Stimulated activated CD8-positive, alpha-beta memory T cell treated with anti-CD3 and anti-CD28 coated beads, Interleukin-7, amount 100 ng/mL, for 48 hours (primary cell): ENCODE data around the gene ACSS2.

ENCODE experiments used
- DNase-seq, 2 donors: peaks; one replicate each; pipeline ENCODE4 v3.0.0-alpha.2; 2020; ENCODE audit warnings: low read depth in 1 of 2; ENCODE audit errors: extremely low read depth in 1 of 2

Gene ACSS2

GRCh38 chr20:34876406-34877282, at the start of gene ACSS2:
Gene ACSS2 (plus strand): TSS chr20:34876612. CDS start chr20:34876646, 34 bp downstream.
- peak; percentile 85 to 96 for DNase-seq

GRCh38 chr20:34829191-34829590, 47.2 kb upstream of the ACSS2 start:
- no peak for DNase-seq

- DNase-seq: no peak
These were observed 44.5 kb upstream of the ACSS2 start for GRCh38 chr20:34831936-34832335.

GRCh38 chr20:34834459-34834893, 41.9 kb upstream of the ACSS2 start:
- DNase-seq: no peak

GRCh38 chr20:34842143-34842542, 34.3 kb upstream of the ACSS2 start:
- no peak for DNase-seq

- DNase-seq: no peak
These were observed 33.0 kb upstream of the ACSS2 start for GRCh38 chr20:34843421-34843820.

GRCh38 chr20:34848597-34848996, 27.8 kb upstream of the ACSS2 start:
- no peak for DNase-seq

- no peak for DNase-seq
These were observed 26.6 kb upstream of the ACSS2 start for GRCh38 chr20:34849778-34850177.

GRCh38 chr20:34850969-34851368, 25.4 kb upstream of the ACSS2 start:
- DNase-seq: no peak

GRCh38 chr20:34852298-34852697, 24.1 kb upstream of the ACSS2 start:
- no peak for DNase-seq

- no peak for DNase-seq
These were observed 17.0 kb upstream of the ACSS2 start for GRCh38 chr20:34859367-34859766.

- DNase-seq: no peak
These were observed 16.4 kb upstream of the ACSS2 start for GRCh38 chr20:34859826-34860545.

- no peak for DNase-seq
These were observed 14.9 kb upstream of the ACSS2 start for GRCh38 chr20:34861386-34862084.

GRCh38 chr20:34862724-34863123, 13.7 kb upstream of the ACSS2 start:
- no peak for DNase-seq

GRCh38 chr20:34863421-34863965, 12.9 kb upstream of the ACSS2 start:
- DNase-seq: no peak

GRCh38 chr20:34864216-34864615, 12.2 kb upstream of the ACSS2 start:
- no peak for DNase-seq

GRCh38 chr20:34871320-34871926, 5.0 kb upstream of the ACSS2 start:
- DNase-seq: no peak

- DNase-seq: no peak
These were observed 4.3 kb upstream of the ACSS2 start for GRCh38 chr20:34871966-34872621.

GRCh38 chr20:34872622-34873224, 3.7 kb upstream of the ACSS2 start, which contains the start of gene GGT7:
Gene GGT7 (minus strand): TSS chr20:34872856. CDS start chr20:34872815, 41 bp downstream.
- DNase-seq: peak; percentile 77 to 78
